Measurements from ENCODE around the gene CACNB3. TPM values are rescaled to one million over a fixed set of nuclear protein-coding genes. Genes with fewer than 3 reads are reported as not detected.

Gene CACNB3
- total and polyA plus RNA-seq, 2 of the 13 experiments (the other 11 are each of a cell fraction or from before 2014, with no cell fraction given), result 0.29 to 0.54 TPM

DNA sequence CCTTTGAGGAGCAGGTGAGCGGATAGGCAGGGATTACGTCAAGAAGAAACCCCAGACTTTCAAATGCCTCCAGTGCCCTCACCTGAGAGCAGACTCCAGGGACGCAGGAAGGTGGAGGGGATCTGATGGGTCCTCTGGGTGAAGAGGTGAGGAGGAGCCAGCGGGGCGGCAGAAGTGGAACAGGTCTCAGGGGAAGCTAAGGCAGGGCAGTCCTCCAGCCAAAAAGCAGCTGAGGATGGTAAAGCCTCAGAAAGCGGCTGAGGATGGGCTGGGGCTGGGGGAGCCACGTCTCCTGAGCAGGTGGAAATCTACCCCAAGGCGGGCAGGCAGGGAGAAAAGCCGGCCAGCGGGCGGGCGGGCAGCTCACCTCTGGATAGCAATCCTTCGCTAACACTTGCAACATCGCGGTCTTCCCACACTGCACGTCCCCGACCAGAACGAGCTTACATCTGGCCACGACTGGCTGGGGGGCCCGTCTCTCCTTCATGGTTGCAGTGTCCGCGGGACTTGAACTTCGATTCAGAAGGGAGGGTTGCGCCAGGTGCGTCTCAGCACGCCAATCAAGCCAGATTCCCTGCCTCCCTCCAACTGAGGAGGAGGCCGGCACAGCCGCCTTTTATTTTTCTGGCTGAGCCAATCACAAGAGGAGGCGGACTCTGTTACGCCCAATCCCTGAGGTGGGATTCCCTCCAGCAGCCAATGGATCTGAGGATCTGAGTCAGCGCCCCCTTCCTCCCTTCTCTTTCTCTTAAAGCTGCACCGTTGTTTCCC is 47.2 kb downstream of the CACNB3 start, which contains the start of gene RND1 (continued):
- TF ChIP-seq ESRRA (CRISPR knock-in tag; IDR thresholded peaks at IDR 0.05; ENCODE audit: low read depth) (0 out of 2 replicates have a peak, but pooled peaks have one; percentile 31), ZNF550 (CRISPR knock-in tag; IDR thresholded peaks at IDR 0.05; ENCODE audit: borderline replicate concordance) (0 out of 2 replicates have a peak, but pooled peaks have one; percentile 53), KLF13 (CRISPR knock-in tag; IDR thresholded peaks at IDR 0.05) (no peak), THYN1 (CRISPR knock-in tag; IDR thresholded peaks at IDR 0.05; ENCODE audit: borderline replicate concordance, low read depth) (0 out of 2 replicates have a peak, but pooled peaks have one; percentile 39), KLF16 (CRISPR knock-in tag; IDR thresholded peaks at IDR 0.05) (no peak; a peak in 1 of 4 replicates), MED1 (CRISPR knock-in tag; IDR thresholded peaks at IDR 0.05) (peak; percentile 38; the same call in 1 of the 2 replicates), NFE2L2 (IDR thresholded peaks at IDR 0.05; ENCODE audit: low read length) (no peak), CEBPB (IDR thresholded peaks at IDR 0.05; ENCODE audit: borderline replicate concordance, low read depth, low read length) (peak; percentile 44; the same call in 1 of the 2 replicates), ZNF318 (CRISPR knock-in tag; IDR thresholded peaks at IDR 0.05) (no peak), POLR2A (IDR thresholded peaks at IDR 0.05; ENCODE audit: insufficient read depth in 1 of 2, low read depth in 2 of 2, low read length in 2 of 2) (peak; percentile 99)
- TF ChIP-seq, protein P1, sequence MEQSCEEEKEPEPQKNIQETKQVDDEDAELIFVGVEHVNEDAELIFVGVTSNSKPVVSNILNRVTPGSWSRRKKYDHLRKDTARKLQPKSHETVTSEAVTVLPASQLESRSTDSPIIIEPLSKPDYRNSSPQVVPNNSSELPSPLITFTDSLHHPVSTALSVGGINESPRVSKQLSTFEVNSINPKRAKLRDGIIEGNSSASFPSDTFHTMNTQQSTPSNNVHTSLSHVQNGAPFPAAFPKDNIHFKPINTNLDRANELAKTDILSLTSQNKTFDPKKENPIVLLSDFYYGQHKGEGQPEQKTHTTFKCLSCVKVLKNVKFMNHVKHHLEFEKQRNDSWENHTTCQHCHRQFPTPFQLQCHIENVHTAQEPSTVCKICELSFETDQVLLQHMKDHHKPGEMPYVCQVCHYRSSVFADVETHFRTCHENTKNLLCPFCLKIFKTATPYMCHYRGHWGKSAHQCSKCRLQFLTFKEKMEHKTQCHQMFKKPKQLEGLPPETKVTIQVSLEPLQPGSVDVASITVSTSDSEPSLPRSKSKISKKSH (CRISPR knock-in tag; IDR thresholded peaks at IDR 0.05; ENCODE audit: borderline replicate concordance), result peak; percentile 60; the same call in 1 of the 2 replicates
- TF ChIP-seq, protein P2, sequence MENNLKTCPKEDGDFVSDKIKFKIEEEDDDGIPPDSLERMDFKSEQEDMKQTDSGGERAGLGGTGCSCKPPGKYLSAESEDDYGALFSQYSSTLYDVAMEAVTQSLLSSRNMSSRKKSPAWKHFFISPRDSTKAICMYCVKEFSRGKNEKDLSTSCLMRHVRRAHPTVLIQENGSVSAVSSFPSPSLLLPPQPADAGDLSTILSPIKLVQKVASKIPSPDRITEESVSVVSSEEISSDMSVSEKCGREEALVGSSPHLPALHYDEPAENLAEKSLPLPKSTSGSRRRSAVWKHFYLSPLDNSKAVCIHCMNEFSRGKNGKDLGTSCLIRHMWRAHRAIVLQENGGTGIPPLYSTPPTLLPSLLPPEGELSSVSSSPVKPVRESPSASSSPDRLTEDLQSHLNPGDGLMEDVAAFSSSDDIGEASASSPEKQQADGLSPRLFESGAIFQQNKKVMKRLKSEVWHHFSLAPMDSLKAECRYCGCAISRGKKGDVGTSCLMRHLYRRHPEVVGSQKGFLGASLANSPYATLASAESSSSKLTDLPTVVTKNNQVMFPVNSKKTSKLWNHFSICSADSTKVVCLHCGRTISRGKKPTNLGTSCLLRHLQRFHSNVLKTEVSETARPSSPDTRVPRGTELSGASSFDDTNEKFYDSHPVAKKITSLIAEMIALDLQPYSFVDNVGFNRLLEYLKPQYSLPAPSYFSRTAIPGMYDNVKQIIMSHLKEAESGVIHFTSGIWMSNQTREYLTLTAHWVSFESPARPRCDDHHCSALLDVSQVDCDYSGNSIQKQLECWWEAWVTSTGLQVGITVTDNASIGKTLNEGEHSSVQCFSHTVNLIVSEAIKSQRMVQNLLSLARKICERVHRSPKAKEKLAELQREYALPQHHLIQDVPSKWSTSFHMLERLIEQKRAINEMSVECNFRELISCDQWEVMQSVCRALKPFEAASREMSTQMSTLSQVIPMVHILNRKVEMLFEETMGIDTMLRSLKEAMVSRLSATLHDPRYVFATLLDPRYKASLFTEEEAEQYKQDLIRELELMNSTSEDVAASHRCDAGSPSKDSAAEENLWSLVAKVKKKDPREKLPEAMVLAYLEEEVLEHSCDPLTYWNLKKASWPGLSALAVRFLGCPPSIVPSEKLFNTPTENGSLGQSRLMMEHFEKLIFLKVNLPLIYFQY (CRISPR knock-in tag; IDR thresholded peaks at IDR 0.05; ENCODE audit: borderline replicate concordance), result 0 out of 2 replicates have a peak, but pooled peaks have one; percentile 46
- TF ChIP-seq, protein P3, sequence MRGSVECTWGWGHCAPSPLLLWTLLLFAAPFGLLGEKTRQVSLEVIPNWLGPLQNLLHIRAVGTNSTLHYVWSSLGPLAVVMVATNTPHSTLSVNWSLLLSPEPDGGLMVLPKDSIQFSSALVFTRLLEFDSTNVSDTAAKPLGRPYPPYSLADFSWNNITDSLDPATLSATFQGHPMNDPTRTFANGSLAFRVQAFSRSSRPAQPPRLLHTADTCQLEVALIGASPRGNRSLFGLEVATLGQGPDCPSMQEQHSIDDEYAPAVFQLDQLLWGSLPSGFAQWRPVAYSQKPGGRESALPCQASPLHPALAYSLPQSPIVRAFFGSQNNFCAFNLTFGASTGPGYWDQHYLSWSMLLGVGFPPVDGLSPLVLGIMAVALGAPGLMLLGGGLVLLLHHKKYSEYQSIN (CRISPR knock-in tag; IDR thresholded peaks at IDR 0.05; ENCODE audit: borderline replicate concordance), result no peak
